Panc1 (cell line): ENCODE results near the gene VEGFA.

Source experiments
- CTCF ChIP-seq: fragments of 450-650 bp; IDR thresholded peaks from 2 replicates; pipeline ENCODE4 v1.5.1; 2017; ENCODE audit warnings: mild to moderate bottlenecking
- SIN3A ChIP-seq: IDR thresholded peaks from 2 replicates; pipeline ENCODE4 v1.6.1; 2012; ENCODE audit warnings: low read depth, mild to moderate bottlenecking, low read length, moderate library complexity, borderline replicate concordance; ENCODE audit not compliant: insufficient read depth
- TCF7L2 ChIP-seq: IDR thresholded peaks from 2 replicates; pipeline ENCODE4 v1.6.1; 2011; ENCODE audit warnings: mild to moderate bottlenecking, low read depth, low read length, inconsistent platforms

- TF ChIP-seq TCF7L2 (no peak), CTCF (no peak), SIN3A (no peak)
Measured at GRCh38 chr6:43814865-43815264, 44.9 kb downstream of the VEGFA start.
